ENCODE data around the gene FUNDC1. TPM values are rescaled to one million over a fixed set of nuclear protein-coding genes. Genes with fewer than 3 reads are reported as not detected.
"Not testable (repeated sequence)": the region's sequence is repeated elsewhere in the genome, so short reads cannot be mapped to it uniquely, and the experiment has no call there.

Gene FUNDC1
- total RNA-seq, 1 experiment from 2014 or later, result 20.9 TPM

DNA sequence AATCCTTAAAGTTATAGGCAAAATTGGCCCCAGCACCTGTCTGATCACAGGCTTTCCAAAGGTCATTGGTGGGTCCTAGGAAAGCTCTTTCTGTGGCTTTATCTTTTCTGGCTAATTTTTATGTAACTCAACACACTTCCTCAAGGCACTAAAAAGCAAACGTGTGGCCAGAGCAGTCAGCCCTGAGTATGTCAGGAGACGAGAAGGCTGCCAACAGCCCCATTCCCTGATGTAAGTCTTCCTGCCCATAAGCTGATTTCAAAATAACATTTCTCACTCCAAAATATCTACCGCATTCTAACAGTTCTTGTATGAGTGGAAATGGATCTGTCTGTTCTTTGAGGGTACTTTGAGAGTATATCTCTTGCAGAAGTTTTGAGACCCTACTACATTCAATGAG, 25.5 kb upstream of the FUNDC1 start:
- no peaks in the 10 kb centered on the region; the same call in 1 of the 2 replicates for H3K27me3 Mint-ChIP-seq (ENCODE audit: low read depth)
- H2BK120ac ChIP-seq (ENCODE audit: low read depth, low read length, poor library complexity, severe bottlenecking), result no peak overlapping the region
- H3K4me1 Mint-ChIP-seq, result no peaks in the 10 kb centered on the region
- no peak overlapping the region for H2BK12ac ChIP-seq (ENCODE audit: insufficient read length, low read depth, low read length)
- no peak overlapping the region for H2BK15ac ChIP-seq (ENCODE audit: low read depth, low read length)
- H4K91ac ChIP-seq (ENCODE audit: insufficient read length, low read depth, low read length), result no peak overlapping the region
- no peaks in the 10 kb centered on the region for H3K79me1 ChIP-seq (ENCODE audit: insufficient read depth, low read depth, low read length, poor library complexity, severe bottlenecking)
- H2AK5ac ChIP-seq (ENCODE audit: insufficient read length, low read length), result no peak overlapping the region
- TF ChIP-seq, protein P1, sequence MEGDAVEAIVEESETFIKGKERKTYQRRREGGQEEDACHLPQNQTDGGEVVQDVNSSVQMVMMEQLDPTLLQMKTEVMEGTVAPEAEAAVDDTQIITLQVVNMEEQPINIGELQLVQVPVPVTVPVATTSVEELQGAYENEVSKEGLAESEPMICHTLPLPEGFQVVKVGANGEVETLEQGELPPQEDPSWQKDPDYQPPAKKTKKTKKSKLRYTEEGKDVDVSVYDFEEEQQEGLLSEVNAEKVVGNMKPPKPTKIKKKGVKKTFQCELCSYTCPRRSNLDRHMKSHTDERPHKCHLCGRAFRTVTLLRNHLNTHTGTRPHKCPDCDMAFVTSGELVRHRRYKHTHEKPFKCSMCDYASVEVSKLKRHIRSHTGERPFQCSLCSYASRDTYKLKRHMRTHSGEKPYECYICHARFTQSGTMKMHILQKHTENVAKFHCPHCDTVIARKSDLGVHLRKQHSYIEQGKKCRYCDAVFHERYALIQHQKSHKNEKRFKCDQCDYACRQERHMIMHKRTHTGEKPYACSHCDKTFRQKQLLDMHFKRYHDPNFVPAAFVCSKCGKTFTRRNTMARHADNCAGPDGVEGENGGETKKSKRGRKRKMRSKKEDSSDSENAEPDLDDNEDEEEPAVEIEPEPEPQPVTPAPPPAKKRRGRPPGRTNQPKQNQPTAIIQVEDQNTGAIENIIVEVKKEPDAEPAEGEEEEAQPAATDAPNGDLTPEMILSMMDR (conservative IDR thresholded peaks at IDR 0.05), result no peak
- H3K9ac ChIP-seq (ENCODE audit: extremely low read depth, insufficient read length, low read length), result no peak overlapping the region
- no peak overlapping the region for H3K4me3 Mint-ChIP-seq
- H3K18ac ChIP-seq (ENCODE audit: insufficient read length, low read depth, low read length), result no peak overlapping the region
- no peaks in the 10 kb centered on the region for H3K23me2 ChIP-seq (ENCODE audit: insufficient read length, low read depth, low read length, poor library complexity, severe bottlenecking)
- H3K27ac ChIP-seq (ENCODE audit: insufficient read length, low read depth, low read length), result no peak overlapping the region
- H4K20me1 ChIP-seq (ENCODE audit: control insufficient read depth, insufficient read depth, insufficient read length), result no peaks in the 10 kb centered on the region
- no peak overlapping the region for H3T11ph ChIP-seq (ENCODE audit: low read length)
- no peak overlapping the region for H2BK5ac ChIP-seq (ENCODE audit: insufficient read length, low read length)
- no peak for DNase-seq
- no peak overlapping the region for H4K8ac ChIP-seq (replicated peaks; ENCODE audit: insufficient read length, low read depth, low read length)
- WGBS (ENCODE audit: extremely low coverage, insufficient read length, low lambda C conversion rate), result no CpG with 5 or more reads among the region's 3 CpGs
- peaks cover 8 to 12% (median 11%) of the 10 kb centered on the region in 3 experiments for H3K36me3 Mint-ChIP-seq (ENCODE audit: insufficient read depth in 1 of 3, low read depth in 3 of 3)
- H3K79me2 ChIP-seq (ENCODE audit: insufficient read depth, low read length), result no peaks in the 10 kb centered on the region
- H3K56ac ChIP-seq (ENCODE audit: insufficient read length, low read depth, low read length), result no peak overlapping the region
- no peak overlapping the region for H2BK20ac ChIP-seq (ENCODE audit: low read depth, low read length, poor library complexity, severe bottlenecking)
- no peak overlapping the region for H3K4ac ChIP-seq (ENCODE audit: low read depth, low read length)
- H3K23ac ChIP-seq (ENCODE audit: insufficient read length, low read depth, low read length), result no peak overlapping the region
- no peak overlapping the region for H4K5ac ChIP-seq (ENCODE audit: insufficient read length, low read depth, low read length)
- no peak overlapping the region for H3K14ac ChIP-seq (ENCODE audit: insufficient read depth, low read length)
- no peaks in the 10 kb centered on the region for H3K4me1 ChIP-seq (ENCODE audit: insufficient read depth, low read length)
- H3K27me3 ChIP-seq (ENCODE audit: insufficient read depth, low read length), result no peaks in the 10 kb centered on the region
- peaks cover 30% of the 10 kb centered on the region for H3K9me3 ChIP-seq (ENCODE audit: control insufficient read depth, low read depth, low read length)
- no peak overlapping the region; a peak in 1 of 7 replicates for H3K27ac Mint-ChIP-seq
- no peak overlapping the region for H3K4me2 ChIP-seq (ENCODE audit: insufficient read depth, insufficient read length, low read length)
- H2AFZ ChIP-seq (ENCODE audit: low read length), result no peak overlapping the region
- H3K9me3 Mint-ChIP-seq, result peaks cover 50 to 59% of the 10 kb centered on the region in 2 experiments

DNA sequence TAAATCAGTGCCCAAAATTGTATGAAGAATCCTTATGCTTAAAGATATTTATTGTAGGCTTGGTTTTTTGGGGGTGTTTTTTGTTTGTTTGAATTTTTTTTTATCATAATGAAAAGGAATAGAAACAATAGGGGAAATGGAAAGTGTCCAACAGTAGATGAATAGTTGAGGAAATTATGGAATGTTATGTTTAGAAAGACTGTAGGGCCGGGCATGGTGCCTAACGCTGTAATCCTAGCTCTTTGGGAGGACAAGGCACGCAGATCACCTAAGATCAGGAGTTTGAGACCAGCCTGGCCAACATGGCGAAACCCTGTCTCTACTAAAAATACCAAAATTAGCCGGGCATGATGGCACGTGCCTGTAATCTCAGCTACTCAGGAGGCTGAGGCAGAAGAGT, 19.2 kb upstream of the FUNDC1 start:
- H2BK120ac ChIP-seq (ENCODE audit: low read depth, low read length, poor library complexity, severe bottlenecking); DNase-seq; H2BK15ac ChIP-seq (ENCODE audit: low read depth, low read length); H4K8ac ChIP-seq (replicated peaks; ENCODE audit: insufficient read length, low read depth, low read length); H3K4me1 ChIP-seq (ENCODE audit: insufficient read depth, low read length); H2AFZ ChIP-seq (ENCODE audit: low read length); H3K36me3 Mint-ChIP-seq (ENCODE audit: insufficient read depth in 1 of 3, low read depth in 3 of 3); H3K4me2 ChIP-seq (ENCODE audit: insufficient read depth, insufficient read length, low read length); H3K23me2 ChIP-seq (ENCODE audit: insufficient read length, low read depth, low read length, poor library complexity, severe bottlenecking); H3T11ph ChIP-seq (ENCODE audit: low read length); H2AK5ac ChIP-seq (ENCODE audit: insufficient read length, low read length); H4K20me1 ChIP-seq (ENCODE audit: control insufficient read depth, insufficient read depth, insufficient read length); H2BK12ac ChIP-seq (ENCODE audit: insufficient read length, low read depth, low read length); H3K79me1 ChIP-seq (ENCODE audit: insufficient read depth, low read depth, low read length, poor library complexity, severe bottlenecking); H2BK5ac ChIP-seq (ENCODE audit: insufficient read length, low read length); H4K5ac ChIP-seq (ENCODE audit: insufficient read length, low read depth, low read length); H3K27ac Mint-ChIP-seq; H3K27me3 ChIP-seq (ENCODE audit: insufficient read depth, low read length); H3K18ac ChIP-seq (ENCODE audit: insufficient read length, low read depth, low read length); H4K91ac ChIP-seq (ENCODE audit: insufficient read length, low read depth, low read length); H2BK20ac ChIP-seq (ENCODE audit: low read depth, low read length, poor library complexity, severe bottlenecking); H3K56ac ChIP-seq (ENCODE audit: insufficient read length, low read depth, low read length); H3K4me1 Mint-ChIP-seq; H3K27me3 Mint-ChIP-seq (ENCODE audit: low read depth); H3K79me2 ChIP-seq (ENCODE audit: insufficient read depth, low read length); H3K27ac ChIP-seq (ENCODE audit: insufficient read length, low read depth, low read length); H3K23ac ChIP-seq (ENCODE audit: insufficient read length, low read depth, low read length); H3K4me3 Mint-ChIP-seq; H3K4ac ChIP-seq (ENCODE audit: low read depth, low read length); H3K9ac ChIP-seq (ENCODE audit: extremely low read depth, insufficient read length, low read length); H3K14ac ChIP-seq (ENCODE audit: insufficient read depth, low read length): not testable (repeated sequence)
- H3K9me3 Mint-ChIP-seq, result peaks cover 42 to 58% of the 10 kb centered on the region in 2 experiments
- no CpG with 5 or more reads among the region's 6 CpGs for WGBS (ENCODE audit: extremely low coverage, insufficient read length, low lambda C conversion rate)
- peaks cover 16% of the 10 kb centered on the region for H3K9me3 ChIP-seq (ENCODE audit: control insufficient read depth, low read depth, low read length)
